Stimulated activated effector memory CD8-positive, alpha-beta T cell treated with anti-CD3 and anti-CD28 coated beads, Interleukin-12 subunit alpha, Interleukin-12 subunit beta, amount 100 ng/mL, for 72 hours (primary cell): ENCODE results near the gene THUMPD2.
"Not testable (repeated sequence)": the region's sequence is repeated elsewhere in the genome, so short reads cannot be mapped to it uniquely, and the experiment has no call there.

ENCODE experiments used
- ATAC-seq: fragments of 150-1000 bp; cut with Tn5 transposase; 2 replicates; pipeline ENCODE4 v1.10.0; 2021
- DNase-seq, 2 donors: peaks; one replicate each; pipeline ENCODE4 v3.0.0; 2021 to 2022; ENCODE audit warnings: low spot score in 2 of 2
- H3K27ac Mint-ChIP-seq: one replicate; pipeline ENCODE4 v1.8.0; 2022; ENCODE audit warnings: mild to moderate bottlenecking, mixed read lengths
- H3K36me3 Mint-ChIP-seq: one replicate; pipeline ENCODE4 v1.8.0; 2022; ENCODE audit warnings: mild to moderate bottlenecking, mixed read lengths
- H3K4me1 Mint-ChIP-seq: one replicate; pipeline ENCODE4 v1.8.0; 2022; ENCODE audit warnings: mixed read lengths
- H3K4me3 Mint-ChIP-seq: one replicate; pipeline ENCODE4 v1.8.0; 2022; ENCODE audit warnings: mild to moderate bottlenecking, mixed read lengths
- H3K9me3 Mint-ChIP-seq: one replicate; pipeline ENCODE4 v1.8.0; 2022; ENCODE audit warnings: mixed read lengths

The THUMPD2 gene

GRCh38 chr2:39778775-39779340, at the start of gene THUMPD2:
THUMPD2 (minus strand) TSS chr2:39779258; CDS start chr2:39779239, 19 bp downstream.
- peak; percentile 88 for ATAC-seq
- DNase-seq = peak; percentile 45 to 74
- H3K27ac Mint-ChIP-seq = peak within 1 kb of the TSS; percentile 97
- H3K4me3 Mint-ChIP-seq = peak within 1 kb of the TSS; percentile 90
- H3K9me3 Mint-ChIP-seq = no peaks in the 10 kb centered on the region
- peaks cover 56% of the 10 kb centered on the region for H3K4me1 Mint-ChIP-seq
- H3K36me3 Mint-ChIP-seq = peaks cover 33% of the 10 kb centered on the region

DNA sequence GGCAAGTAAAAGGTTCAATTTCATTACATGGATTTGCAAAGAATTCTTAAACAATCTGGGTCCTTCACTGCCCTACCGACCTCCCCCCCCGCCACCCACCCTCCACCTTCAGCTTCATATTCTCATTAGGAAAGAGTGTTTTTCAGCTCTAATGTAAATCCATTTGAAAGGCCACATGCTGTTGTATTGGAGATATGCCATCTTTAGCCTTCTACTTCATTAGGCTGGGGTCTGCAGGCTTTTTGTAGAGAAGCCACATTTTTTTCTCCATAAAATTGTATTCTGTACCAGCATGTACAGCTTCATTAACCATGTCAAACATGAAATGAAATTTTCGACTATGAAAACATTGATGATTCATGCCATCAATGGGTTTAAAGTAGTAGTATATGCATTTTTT, 42.8 kb upstream of the THUMPD2 start:
- H3K4me1 Mint-ChIP-seq = no peaks in the 10 kb centered on the region
- H3K9me3 Mint-ChIP-seq = no peaks in the 10 kb centered on the region
- ATAC-seq (no peak), DNase-seq (no peak)
- H3K36me3 Mint-ChIP-seq = no peaks in the 10 kb centered on the region
- H3K4me3 Mint-ChIP-seq = no peak overlapping the region
- H3K27ac Mint-ChIP-seq = no peak overlapping the region

GRCh38 chr2:39816845-39817244, 37.8 kb upstream of the THUMPD2 start:
- ATAC-seq (no peak), DNase-seq (no peak)
- Mint-ChIP-seq H3K36me3 (no peaks in the 10 kb centered on the region), H3K4me1 (no peaks in the 10 kb centered on the region), H3K27ac (no peak overlapping the region), H3K9me3 (no peaks in the 10 kb centered on the region), H3K4me3 (no peak overlapping the region)

GRCh38 chr2:39816428-39816827, 37.4 kb upstream of the THUMPD2 start:
- DNase-seq (no peak), ATAC-seq (no peak)
- H3K4me3 Mint-ChIP-seq = no peak overlapping the region
- H3K9me3 Mint-ChIP-seq = peaks cover under 1% of the 10 kb centered on the region
- no peak overlapping the region for H3K27ac Mint-ChIP-seq
- no peaks in the 10 kb centered on the region for H3K4me1 Mint-ChIP-seq
- H3K36me3 Mint-ChIP-seq = no peaks in the 10 kb centered on the region

- Mint-ChIP-seq H3K9me3 (peaks cover 14% of the 10 kb centered on the region), H3K4me3 (no peak overlapping the region), H3K4me1 (no peaks in the 10 kb centered on the region), H3K36me3 (no peaks in the 10 kb centered on the region), H3K27ac (no peak overlapping the region)
- DNase-seq (no peak), ATAC-seq (no peak)
Measured at GRCh38 chr2:39805936-39806608, 27.0 kb upstream of the THUMPD2 start.

DNA sequence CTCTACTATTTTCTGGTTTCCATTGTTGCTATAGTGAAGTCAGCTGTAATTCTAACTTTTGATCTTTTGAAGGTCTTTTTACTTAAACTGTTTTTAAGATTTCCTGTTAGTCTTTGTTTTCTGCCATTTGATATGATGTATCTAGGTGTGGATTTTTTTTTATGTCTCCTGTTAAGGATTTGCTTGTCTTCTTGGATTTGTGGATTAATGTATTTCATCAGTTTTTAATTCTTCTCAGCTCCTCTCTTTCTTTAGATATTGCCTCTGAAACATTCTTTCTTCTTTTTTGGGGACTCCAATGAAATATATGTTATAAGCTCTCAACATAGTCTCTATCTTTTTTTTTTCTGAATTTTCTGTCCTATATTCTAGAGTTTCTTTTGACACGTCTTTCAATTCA, 24.8 kb upstream of the THUMPD2 start:
- Mint-ChIP-seq H3K4me1 (no peaks in the 10 kb centered on the region), H3K36me3 (no peaks in the 10 kb centered on the region), H3K9me3 (peaks cover 12% of the 10 kb centered on the region), H3K4me3 (no peak overlapping the region), H3K27ac (no peak overlapping the region)
- no peak for ATAC-seq
- DNase-seq = no peak

DNA sequence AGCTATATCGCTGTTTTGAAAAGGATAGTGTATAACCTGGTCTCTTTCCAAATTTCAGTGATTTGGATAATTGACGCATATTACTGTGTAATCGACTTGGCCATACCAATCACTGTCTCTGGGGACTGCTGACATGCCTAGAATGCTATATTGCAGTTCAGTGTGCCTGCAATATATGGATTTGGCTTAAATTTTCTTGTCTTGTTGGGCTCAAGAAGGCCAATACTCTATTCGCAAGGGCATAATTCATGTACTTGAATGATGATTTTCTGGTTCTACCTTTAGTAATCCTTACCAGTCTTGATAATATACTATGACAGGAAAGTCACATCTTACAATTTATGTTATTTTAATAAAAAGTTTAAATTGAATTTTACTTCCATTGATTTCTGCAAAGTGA, 21.7 kb upstream of the THUMPD2 start:
- DNase-seq (no peak), ATAC-seq (no peak)
- no peaks in the 10 kb centered on the region for H3K4me1 Mint-ChIP-seq
- no peak overlapping the region for H3K4me3 Mint-ChIP-seq
- H3K36me3 Mint-ChIP-seq = no peaks in the 10 kb centered on the region
- H3K27ac Mint-ChIP-seq = no peak overlapping the region
- peaks cover 9% of the 10 kb centered on the region for H3K9me3 Mint-ChIP-seq

DNA sequence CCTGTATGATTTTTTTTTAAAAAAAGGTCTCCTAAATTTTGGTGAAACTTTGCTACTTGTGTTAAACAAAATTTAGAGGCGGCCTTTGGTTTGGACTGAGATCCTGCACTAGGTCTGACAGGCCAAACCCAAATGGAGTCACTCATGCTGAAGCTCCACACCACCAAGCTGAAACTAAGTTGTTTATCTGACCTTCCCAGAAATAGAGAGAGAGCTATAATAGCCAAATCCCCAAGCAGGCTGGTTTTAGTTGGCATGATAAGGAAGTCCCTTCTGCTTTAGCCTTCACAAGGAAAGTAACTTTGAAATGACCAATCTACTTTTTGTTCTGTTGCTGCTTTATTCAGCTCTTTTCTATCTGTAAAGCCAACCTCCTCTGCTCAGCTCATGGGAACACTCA, 17.1 kb upstream of the THUMPD2 start:
- Mint-ChIP-seq H3K4me1 (no peaks in the 10 kb centered on the region), H3K36me3 (no peaks in the 10 kb centered on the region), H3K27ac (no peak overlapping the region), H3K9me3 (no peaks in the 10 kb centered on the region), H3K4me3 (no peak overlapping the region)
- no peak for ATAC-seq
- no peak for DNase-seq

DNA sequence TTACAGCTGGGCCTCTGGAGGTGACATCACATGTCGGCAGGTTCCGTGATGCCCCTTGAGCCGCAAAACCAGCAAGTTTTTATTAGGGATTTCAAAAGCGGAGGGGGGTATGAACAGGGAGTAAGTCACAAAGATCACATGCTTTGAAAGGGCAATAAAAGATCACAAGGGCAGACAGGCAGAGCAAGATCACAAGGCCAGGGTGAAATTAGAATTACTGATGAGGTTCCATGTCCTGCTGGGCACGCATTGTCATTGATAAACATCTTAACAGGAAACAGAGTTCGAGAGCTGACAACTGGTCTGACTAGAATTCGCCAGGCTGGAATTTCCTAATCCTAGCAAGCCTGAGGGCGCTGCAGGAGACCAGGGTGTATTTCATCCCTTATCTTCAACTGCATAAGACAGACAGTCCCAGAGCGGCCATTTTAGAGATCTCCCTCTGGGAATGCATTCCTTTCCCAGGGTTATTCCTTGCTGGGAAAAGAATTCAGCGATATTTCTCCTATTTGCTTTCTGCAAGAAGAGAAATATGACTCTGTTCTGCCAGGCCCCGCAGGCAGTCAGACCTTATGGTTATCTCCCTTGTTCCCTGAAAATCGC, 11.3 kb upstream of the THUMPD2 start:
- not testable (repeated sequence) for DNase-seq, H3K36me3 Mint-ChIP-seq, ATAC-seq, H3K9me3 Mint-ChIP-seq, H3K27ac Mint-ChIP-seq, H3K4me1 Mint-ChIP-seq, H3K4me3 Mint-ChIP-seq

GRCh38 chr2:39787950-39788349, 8.9 kb upstream of the THUMPD2 start:
- no peak overlapping the region for H3K27ac Mint-ChIP-seq
- DNase-seq = no peak
- peaks cover 4% of the 10 kb centered on the region for H3K4me1 Mint-ChIP-seq
- H3K9me3 Mint-ChIP-seq = peaks cover 5% of the 10 kb centered on the region
- no peak overlapping the region for H3K4me3 Mint-ChIP-seq
- no peaks in the 10 kb centered on the region for H3K36me3 Mint-ChIP-seq
- ATAC-seq = no peak

- H3K9me3 Mint-ChIP-seq = peaks cover 5% of the 10 kb centered on the region
- no peaks in the 10 kb centered on the region for H3K36me3 Mint-ChIP-seq
- no peak overlapping the region for H3K27ac Mint-ChIP-seq
- peaks cover 14% of the 10 kb centered on the region for H3K4me1 Mint-ChIP-seq
- H3K4me3 Mint-ChIP-seq = no peak overlapping the region
- ATAC-seq (peak; percentile 21), DNase-seq (no peak)
Measured at GRCh38 chr2:39786761-39787522, 7.9 kb upstream of the THUMPD2 start.

DNA sequence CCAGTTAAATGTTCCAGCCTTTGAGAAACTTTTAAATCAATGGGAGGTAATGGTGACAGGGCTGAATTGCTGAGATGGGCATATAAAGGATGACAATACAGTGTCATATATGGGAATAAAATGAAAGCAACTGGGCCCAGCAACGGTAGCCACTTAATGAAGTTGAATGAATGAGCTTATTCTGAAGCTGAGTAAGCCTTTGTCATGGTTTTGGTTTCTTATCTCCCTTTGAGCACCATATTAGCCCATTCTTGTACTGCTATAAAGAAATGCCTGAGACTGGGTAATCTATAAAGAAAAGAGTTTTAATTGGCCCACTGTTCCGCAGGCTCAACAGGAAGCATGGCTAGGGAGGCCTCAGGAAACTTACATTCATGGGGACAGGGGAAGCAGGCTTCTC, 3.5 kb upstream of the THUMPD2 start:
- Mint-ChIP-seq H3K9me3 (no peaks in the 10 kb centered on the region), H3K27ac (peak overlapping the region; percentile 18), H3K36me3 (peaks cover 4% of the 10 kb centered on the region), H3K4me1 (peaks cover 44% of the 10 kb centered on the region), H3K4me3 (no peak overlapping the region)
- peak; percentile 59 for ATAC-seq
- DNase-seq = no peak

- no peak for DNase-seq
- Mint-ChIP-seq H3K27ac (no peak overlapping the region), H3K9me3 (no peaks in the 10 kb centered on the region), H3K4me1 (peaks cover 49% of the 10 kb centered on the region), H3K36me3 (peaks cover 12% of the 10 kb centered on the region), H3K4me3 (no peak overlapping the region)
- no peak for ATAC-seq
Measured at GRCh38 chr2:39781697-39782096, 2.6 kb upstream of the THUMPD2 start.

- ATAC-seq = no peak
- H3K27ac Mint-ChIP-seq = no peak overlapping the region
Measured at GRCh38 chr2:39780825-39781600, 2.0 kb upstream of the THUMPD2 start.

DNA sequence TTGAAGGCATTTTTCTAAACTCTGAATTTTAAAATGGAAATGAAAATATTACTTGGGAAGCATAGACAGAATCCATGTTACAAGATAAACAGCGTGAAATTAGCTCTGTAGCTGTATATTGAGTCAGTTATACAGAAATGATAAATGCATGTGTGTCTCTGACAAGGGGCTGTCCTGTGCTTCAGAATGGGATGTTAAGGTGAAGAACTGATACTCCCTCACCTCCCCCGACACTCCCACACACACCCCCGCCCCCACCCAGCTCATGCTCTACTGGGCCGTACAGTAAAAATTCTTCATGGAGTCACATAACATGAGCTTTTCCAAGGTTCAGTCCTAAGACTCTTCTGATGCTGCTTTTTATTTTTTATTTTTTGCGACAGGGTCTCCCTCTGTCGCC, 869 bp upstream of the THUMPD2 start:
- Mint-ChIP-seq H3K4me3 (peak overlapping the region; percentile 90), H3K9me3 (no peaks in the 10 kb centered on the region), H3K4me1 (peaks cover 54% of the 10 kb centered on the region), H3K36me3 (peaks cover 30% of the 10 kb centered on the region), H3K27ac (peak overlapping the region; percentile 97)
- no peak for DNase-seq
- ATAC-seq = no peak

More at GRCh38 chr2:39780825-39781600, 2.0 kb upstream of the THUMPD2 start:
- peak overlapping the region; percentile 90 for H3K4me3 Mint-ChIP-seq
- H3K36me3 Mint-ChIP-seq = peaks cover 19% of the 10 kb centered on the region
- no peaks in the 10 kb centered on the region for H3K9me3 Mint-ChIP-seq
- DNase-seq = no peak
- H3K4me1 Mint-ChIP-seq = peaks cover 49% of the 10 kb centered on the region
